Kidney (tissue), 22 donors: ENCODE results near the gene TNFAIP1. TPM values are rescaled to one million over a fixed set of nuclear protein-coding genes. Genes with fewer than 3 reads are reported as not detected.
A peak's percentile ranks its signal among the peaks of the same experiment; 100 is the strongest.

Source experiments
- DNase-seq, 5 donors: peaks; one replicate each; pipeline ENCODE4 v3.0.0-alpha.2; 2013 to 2020
- FAIRE-seq: peaks from 2 replicates; lab custom pipeline; 2012; peaks lifted over from hg19 to GRCh38; lab: Jason Lieb, UNC
- H3K27ac ChIP-seq, 2 donors: one replicate each; pipeline ENCODE4 v1.7.0; 2013; ENCODE audit warnings: low read depth in 2 of 2, low read length in 2 of 2, inconsistent platforms in 1 of 2
- H3K27me3 ChIP-seq: one replicate; pipeline ENCODE4 v1.7.1; 2013; ENCODE audit warnings: low read length, inconsistent platforms; ENCODE audit not compliant: control insufficient read depth, insufficient read depth
- H3K36me3 ChIP-seq, 3 donors: one replicate each; pipeline versions ENCODE4 v1.7.0 to v1.7.1; 2013; ENCODE audit warnings: low read length in 3 of 3, control low read depth in 1 of 3, inconsistent platforms in 1 of 3; ENCODE audit not compliant: insufficient read depth in 3 of 3, control insufficient read depth in 2 of 3
- H3K4me1 ChIP-seq, 3 donors: one replicate each; pipeline versions ENCODE4 v1.7.0 to v1.7.1; 2013; ENCODE audit warnings: low read length in 3 of 3, inconsistent platforms in 1 of 3, low read depth in 1 of 3; ENCODE audit not compliant: control insufficient read depth in 2 of 3, insufficient read depth in 2 of 3
- H3K4me3 ChIP-seq, 3 donors: one replicate each; pipeline versions ENCODE4 v1.7.0 to v1.8.1; 2013; ENCODE audit warnings: low read length in 3 of 3, control low read depth in 1 of 3, inconsistent platforms in 1 of 3
- H3K9ac ChIP-seq, 3 donors: one replicate each; pipeline versions ENCODE4 v1.7.0 to v1.7.1; 2013; ENCODE audit warnings: low read length in 3 of 3, control low read depth in 1 of 3, inconsistent platforms in 1 of 3
- H3K9me3 ChIP-seq, 3 donors: one replicate each; pipeline versions ENCODE4 v1.7.0 to v1.7.1; 2013; ENCODE audit warnings: low read length in 3 of 3, control low read depth in 1 of 3, inconsistent platforms in 1 of 3; ENCODE audit not compliant: control insufficient read depth in 2 of 3, insufficient read depth in 1 of 3
- CTCF ChIP-seq: IDR thresholded peaks from 3 replicates; pipeline ENCODE4 v1.5.1; 2012; ENCODE audit warnings: mild to moderate bottlenecking, moderate library complexity, borderline replicate concordance; ENCODE audit not compliant: insufficient read depth; ENCODE audit errors: extremely low read depth
- intact Hi-C: fragments of 100-400 bp; cut with DNase I; formaldehyde crosslinking; loops from one replicate; pipeline ENCODE4 v1.11.1; 2022
- long read RNA-seq, 10 donors: library from polyadenylated mRNA in 1 of 10; unstranded in 1 of 10; transcript quantifications; one replicate each; pipeline ENCODE4 v2.0.0 and lab custom pipeline, GENCODE V29; 2021 to 2026
- polyA plus RNA-seq: library from polyadenylated mRNA; stranded (reverse); fragments of 350-450 nt; fragmentation: Illumina TruSeq; extraction: RNeasy Lipid Tissue Mini Kit (QIAGEN cat#74804); gene quantifications from one replicate; pipeline ENCODE4 v1.2.3, GENCODE V29; 2014; ENCODE audit warnings: low read depth, low replicate concordance; ENCODE audit not compliant: insufficient read depth
- total RNA-seq: library from RNA; stranded (reverse); fragmentation: NEBNext Ultra II Directional; extraction: Animal tissue kit (Norgen Biotek cat#: 25700); gene quantifications from one replicate; pipeline ENCODE4 v1.2.1, GENCODE V29; 2021
- donor health status: control.
- donor health status: control.
- donor health status: control.
- donor health status: control.
- donor health status: control.
- donor health status: DM: yes; HTN: yes; CAD: no.
- donor health status: Normal renal cell carcinoma (clear cell type).

The TNFAIP1 gene
- total RNA-seq = 83.9 TPM
- polyA plus RNA-seq = 28.9 TPM
- long read RNA-seq, donor 1, partial matches to known transcripts = 5 of 8 reads
- long read RNA-seq, donor 1, other reads (novel, unspliced or antisense) = 0 of 8 reads
- long read RNA-seq, donor 2, transcript TNFAIP1-201 (7 exons, 3,627 nt) = major isoform, 8 of 52 reads
- long read RNA-seq, donor 2, partial matches to known transcripts = 44 of 52 reads
- long read RNA-seq, donor 2, other reads (novel, unspliced or antisense) = 0 of 52 reads
- long read RNA-seq, donor 3, transcript TNFAIP1-201 (7 exons, 3,627 nt) = major isoform, 10 of 169 reads
- long read RNA-seq, donor 3, partial matches to known transcripts = 97 of 169 reads
- long read RNA-seq, donor 3, other reads (novel, unspliced or antisense) = 62 of 169 reads
- long read RNA-seq, donor 4, partial matches to known transcripts = 0 of 51 reads
- long read RNA-seq, donor 4, other reads (novel, unspliced or antisense) = 48 of 51 reads
- long read RNA-seq, donor 5 = 0 reads
- long read RNA-seq, donor 6, partial matches to known transcripts = 12 of 12 reads
- long read RNA-seq, donor 6, other reads (novel, unspliced or antisense) = 0 of 12 reads
- long read RNA-seq, donor 7, transcript TNFAIP1-201 (7 exons, 3,627 nt) = major isoform, 24 of 127 reads
- long read RNA-seq, donor 7, partial matches to known transcripts = 96 of 127 reads
- long read RNA-seq, donor 7, other reads (novel, unspliced or antisense) = 7 of 127 reads
- long read RNA-seq, donor 8, transcript TNFAIP1-201 (7 exons, 3,627 nt) = major isoform, 10 of 128 reads
- long read RNA-seq, donor 8, partial matches to known transcripts = 95 of 128 reads
- long read RNA-seq, donor 8, other reads (novel, unspliced or antisense) = 23 of 128 reads
- long read RNA-seq, donor 9, partial matches to known transcripts = 5 of 7 reads
- long read RNA-seq, donor 9, other reads (novel, unspliced or antisense) = 0 of 7 reads
- long read RNA-seq, donor 10, transcript TNFAIP1-201 (7 exons, 3,627 nt) = major isoform, 6 of 42 reads
- long read RNA-seq, donor 10, partial matches to known transcripts = 0 of 42 reads
- long read RNA-seq, donor 10, other reads (novel, unspliced or antisense) = 35 of 42 reads

GRCh38 chr17:28335201-28335958 is at the start of gene TNFAIP1, which contains the start of gene IFT20:
Gene TNFAIP1, plus strand, starts transcription at chr17:28335761. Its CDS starts 3,761 bp downstream, at chr17:28339522.
Gene IFT20, minus strand, starts transcription at chr17:28335472. Its CDS starts 3,487 bp downstream, at chr17:28331985.
- peaks cover 6 to 19% (median 13%) of the 10 kb centered on the region in 3 donors for H3K4me1 ChIP-seq
- intact Hi-C loops = no loop called here
- H3K36me3 ChIP-seq = peaks cover 0 to 16% (median 11%) of the 10 kb centered on the region in 3 donors
- peak within 1 kb of the TSS; percentile 94 to 97 for H3K27ac ChIP-seq
- peak; percentile 94 for FAIRE-seq
- no peaks in the 10 kb centered on the region for H3K9me3 ChIP-seq
- DNase-seq = peak; percentile 100
- H3K4me3 ChIP-seq = peak within 1 kb of the TSS; percentile 89 to 96 (median 96)
- H3K9ac ChIP-seq = peak within 1 kb of the TSS; percentile 89 to 97 (median 97)
- H3K27me3 ChIP-seq = no peaks in the 10 kb centered on the region
- no peak for TF ChIP-seq CTCF

- Histone ChIP-seq H3K36me3 (no peaks in the 10 kb centered on the region), H3K27me3 (no peaks in the 10 kb centered on the region), H3K9ac (no peak overlapping the region), H3K9me3 (no peaks in the 10 kb centered on the region), H3K4me3 (no peak overlapping the region), H3K27ac (no peak overlapping the region), H3K4me1 (no peaks in the 10 kb centered on the region)
- FAIRE-seq = no peak
- no peak for TF ChIP-seq CTCF
- intact Hi-C loops = no loop called here
- no peak for DNase-seq
Observed at GRCh38 chr17:28285965-28286364, 49.6 kb upstream of the TNFAIP1 start.

- Histone ChIP-seq H3K4me3 (no peak overlapping the region), H3K27me3 (no peaks in the 10 kb centered on the region), H3K9me3 (no peaks in the 10 kb centered on the region), H3K9ac (no peak overlapping the region), H3K27ac (no peak overlapping the region), H3K36me3 (no peaks in the 10 kb centered on the region), H3K4me1 (no peaks in the 10 kb centered on the region)
- no peak for TF ChIP-seq CTCF
- FAIRE-seq (no peak), DNase-seq (no peak)
- intact Hi-C loops = no loop called here
Observed at GRCh38 chr17:28290703-28291102, 44.9 kb upstream of the TNFAIP1 start.
